ENCODE data around the gene RPL27A. TPM values are rescaled to one million over a fixed set of nuclear protein-coding genes. Genes with fewer than 3 reads are reported as not detected.

The RPL27A gene
- total and polyA plus RNA-seq, 2 of the 8 experiments (the other 6 are each of a cell fraction or from before 2014, with no cell fraction given) = 1,756 to 1,777 TPM

GRCh38 chr11:8652140-8652539 lies 30.5 kb upstream of the RPL27A start:
- Histone ChIP-seq H4K20me1 (replicated peaks in 1 of 2; ENCODE audit: control insufficient read depth in 1 of 2, insufficient read depth in 2 of 2, low read length in 2 of 2) (no peaks in the 10 kb centered on the region), H4K5ac (ENCODE audit: insufficient read length, low read depth, low read length) (no peak overlapping the region), H3K23me2 (ENCODE audit: low read depth, low read length) (no peaks in the 10 kb centered on the region), H4K8ac (ENCODE audit: extremely low read depth, insufficient read depth, low read length) (no peak overlapping the region), H3K14ac (ENCODE audit: insufficient read length) (no peak overlapping the region), H3K4ac (replicated peaks; ENCODE audit: insufficient read length, low read depth, low read length) (no peak overlapping the region), H2BK120ac (replicated peaks; ENCODE audit: low read depth, low read length) (no peak overlapping the region), H2BK15ac (ENCODE audit: low read length) (no peak overlapping the region), H3K9ac (replicated peaks in 1 of 4; ENCODE audit: extremely low read depth in 1 of 4, low read depth in 3 of 4, low read length in 3 of 4) (no peak overlapping the region; a peak in 1 of 7 replicates), H2BK5ac (ENCODE audit: low read depth, low read length) (no peak overlapping the region), H2AFZ (ENCODE audit: low read length) (no peak overlapping the region), H3K79me1 (ENCODE audit: low read depth, low read length) (no peaks in the 10 kb centered on the region), H3K36me3 (ENCODE audit: control insufficient read depth in 2 of 4, insufficient read depth in 4 of 4, low read length in 3 of 4) (0 out of 8 replicates have a peak, but pooled peaks cover 0 to 3% (median 0%) of the 10 kb centered on the region in 4 experiments), H3K23ac (ENCODE audit: insufficient read length) (no peak overlapping the region), H3K27ac (ENCODE audit: low read depth, low read length) (no peak overlapping the region), H2BK20ac (ENCODE audit: low read length) (no peak overlapping the region), H2AK5ac (ENCODE audit: low read depth, low read length) (0 out of 2 replicates have a peak overlapping the region, but pooled peaks have one; percentile 65), H3K18ac (ENCODE audit: extremely low read depth, low read length) (no peak overlapping the region), H3K27me3 (replicated peaks in 1 of 4; ENCODE audit: control insufficient read depth in 3 of 4, extremely low read depth in 1 of 4, insufficient read depth in 3 of 4, low read length in 3 of 4) (no peaks in the 10 kb centered on the region), H4K91ac (replicated peaks; ENCODE audit: insufficient read length, low read length) (no peak overlapping the region), H3K9me3 (ENCODE audit: insufficient read depth in 2 of 2, low read depth in 1 of 2, low read length in 1 of 2) (no peaks in the 10 kb centered on the region), H2BK12ac (ENCODE audit: low read depth, low read length) (0 out of 2 replicates have a peak overlapping the region, but pooled peaks have one; percentile 62), H3K4me3 (ENCODE audit: extremely low read depth in 1 of 4, insufficient read depth in 2 of 4, low read depth in 3 of 4, low read length in 4 of 4) (no peak overlapping the region), H3K79me2 (ENCODE audit: control insufficient read depth in 1 of 2, insufficient read depth in 2 of 2, low read length in 2 of 2) (no peaks in the 10 kb centered on the region), H3K56ac (replicated peaks; ENCODE audit: insufficient read length, low read depth, low read length) (no peak overlapping the region), H3K4me2 (ENCODE audit: insufficient read depth in 1 of 2, low read depth in 2 of 2, low read length in 2 of 2) (no peak overlapping the region), H3K4me1 (replicated peaks in 1 of 4; ENCODE audit: control insufficient read depth in 3 of 4, insufficient read depth in 4 of 4, low read length in 3 of 4) (no peaks in the 10 kb centered on the region)
- TF ChIP-seq SP2 (IDR thresholded peaks at IDR 0.05; ENCODE audit: low read length) = no peak
- TF ChIP-seq KDM4A (IDR thresholded peaks at IDR 0.05; ENCODE audit: low read depth, low read length, severe bottlenecking) = no peak
- no peak for TF ChIP-seq CHD1 (IDR thresholded peaks at IDR 0.05; ENCODE audit: low read depth, low read length)
- TF ChIP-seq SAP30 (IDR thresholded peaks at IDR 0.05; ENCODE audit: insufficient read depth, insufficient replicate concordance, low read length) = no peak
- TF ChIP-seq EZH2 (IDR thresholded peaks at IDR 0.05; ENCODE audit: low read depth, low read length, severe bottlenecking) = no peak
- TF ChIP-seq BRCA1 (IDR thresholded peaks at IDR 0.05; ENCODE audit: low read depth, low read length) = no peak
- TF ChIP-seq JUN (IDR thresholded peaks at IDR 0.05; ENCODE audit: low read depth, low read length) = no peak
- no peak for TF ChIP-seq ASH2L (IDR thresholded peaks at IDR 0.05; ENCODE audit: low read length)
- no peak for TF ChIP-seq CHD2 (IDR thresholded peaks at IDR 0.05; ENCODE audit: low read length)
- no peak for TF ChIP-seq TBP (IDR thresholded peaks at IDR 0.05; ENCODE audit: low read depth, low read length)
- TF ChIP-seq KDM5A (IDR thresholded peaks at IDR 0.05; ENCODE audit: low read length) = no peak
- TF ChIP-seq TEAD4 (IDR thresholded peaks at IDR 0.05; ENCODE audit: low read depth, low read length) = no peak
- TF ChIP-seq RBBP5 (IDR thresholded peaks at IDR 0.05; ENCODE audit: borderline replicate concordance, low read depth, low read length) = no peak
- TF ChIP-seq POLR2A (IDR thresholded peaks at IDR 0.05; ENCODE audit: control extremely low read depth in 1 of 2, low read depth in 2 of 2, low read length in 2 of 2) = no peak
- ChIA-PET CTCF (ENCODE audit: partially characterized antibody) (no interaction called here), POLR2A (ENCODE audit: partially characterized antibody) (interaction anchor here (1.2 to 1.3 kb wide), 2 partner anchors 19 to 23 kb away, joined by 3 to 4 read pairs; no protein-coding TSS in a partner anchor)
- FAIRE-seq = no peak
- DNase-seq (ENCODE audit: low read depth in 1 of 2, low spot score in 2 of 2) = no peak
- 88% methylated on average over 3 of the region's 3 CpGs; no CpG with 5 or more reads in 1 of the 2 experiments for WGBS, 2 experiments (ENCODE audit: extremely low coverage in 1 of 2, insufficient coverage in 1 of 2, insufficient read length in 1 of 2, insufficient replicate concordance in 2 of 2, low coverage in 1 of 2, low lambda C conversion rate in 2 of 2, missing lambda C conversion rate in 1 of 2)

All from H1 (cell line).